HepG2 (cell line): ENCODE results near the gene SEMA3F. TPM values are rescaled to one million over a fixed set of nuclear protein-coding genes. Genes with fewer than 3 reads are reported as not detected.
A peak's percentile ranks its signal among the peaks of the same experiment; 100 is the strongest.

ENCODE experiments used
- ARID2 ChIP-seq: sonication (generic); formaldehyde crosslinking; IDR thresholded peaks from 2 replicates; pipeline ENCODE4 v1.8.1; 2022; ENCODE audit warnings: mild to moderate bottlenecking, missing genetic modification reagents, borderline replicate concordance
- FOXP4 ChIP-seq: sonication (generic); formaldehyde crosslinking; IDR thresholded peaks from 2 replicates; pipeline ENCODE4 v1.4.0; 2020; ENCODE audit warnings: missing genetic modification reagents
- HDAC1 ChIP-seq: sonication (generic); formaldehyde crosslinking; IDR thresholded peaks from 2 replicates; pipeline ENCODE4 v1.5.1; 2020; ENCODE audit warnings: mild to moderate bottlenecking, missing genetic modification reagents
- KDM5A ChIP-seq: fragments of 200-600 bp; sonication (generic); IDR thresholded peaks from 2 replicates; pipeline ENCODE4 v1.7.0; 2018; ENCODE audit warnings: antibody characterized with exemption, mild to moderate bottlenecking, low read length, borderline replicate concordance
- PRMT3 ChIP-seq: sonication (generic); formaldehyde crosslinking; IDR thresholded peaks from 2 replicates; pipeline ENCODE4 v1.8.1; 2022; ENCODE audit warnings: low read depth, mild to moderate bottlenecking, moderate library complexity, missing genetic modification reagents, borderline replicate concordance
- SETDB1 ChIP-seq: sonication (generic); formaldehyde crosslinking; IDR thresholded peaks from 2 replicates; pipeline ENCODE4 v1.5.1; 2020; ENCODE audit warnings: missing genetic modification reagents, mild to moderate bottlenecking, borderline replicate concordance
- STAG1 ChIP-seq: sonication (generic); formaldehyde crosslinking; IDR thresholded peaks from 2 replicates; pipeline ENCODE4 v1.4.0; 2020; ENCODE audit warnings: missing genetic modification reagents
- ZBTB42 ChIP-seq: sonication (generic); formaldehyde crosslinking; IDR thresholded peaks from 2 replicates; pipeline ENCODE4 v1.5.0; 2020; ENCODE audit warnings: mild to moderate bottlenecking, missing genetic modification reagents
- ZFP36L1 ChIP-seq: sonication (generic); formaldehyde crosslinking; IDR thresholded peaks from 2 replicates; pipeline ENCODE4 v1.8.0; 2022; ENCODE audit warnings: mild to moderate bottlenecking, missing genetic modification reagents, moderate library complexity
- ZFX ChIP-seq: sonication (generic); formaldehyde crosslinking; IDR thresholded peaks from 2 replicates; pipeline ENCODE4 v1.4.0; 2020; ENCODE audit warnings: mild to moderate bottlenecking, low read depth, missing genetic modification reagents, moderate library complexity
- ZNF354B ChIP-seq: sonication (generic); formaldehyde crosslinking; IDR thresholded peaks from 2 replicates; pipeline ENCODE4 v1.8.0; 2022; ENCODE audit warnings: mild to moderate bottlenecking, missing genetic modification reagents
- ZNF678 ChIP-seq: sonication (generic); formaldehyde crosslinking; IDR thresholded peaks from 2 replicates; pipeline ENCODE4 v1.4.0; 2020; ENCODE audit warnings: mild to moderate bottlenecking, missing genetic modification reagents
- ZNF7 ChIP-seq: IDR thresholded peaks from 2 replicates; pipeline ENCODE4 v1.6.1; 2016; ENCODE audit warnings: missing biosample characterization, missing genetic modification reagents
- ZNF790 ChIP-seq: sonication (generic); formaldehyde crosslinking; IDR thresholded peaks from 2 replicates; pipeline ENCODE4 v1.8.0; 2022; ENCODE audit warnings: missing genetic modification reagents, mild to moderate bottlenecking, borderline replicate concordance
- ZNF792 ChIP-seq: IDR thresholded peaks from 2 replicates; pipeline ENCODE4 v1.6.1; 2016
- polyA plus RNA-seq, 8 experiments: library from polyadenylated mRNA; depleted of rRNA in 3 of 8; stranded (reverse) in 7 of 8; unstranded in 1 of 8; fragments of >200 nt; fragmentation: Illumina TruSeq in 4 of 8; extraction: Trizol in 4 of 8; gene quantifications; 2 replicates each; pipeline versions ENCODE4 v1.2.1 to v1.2.3, GENCODE V29; 2011 to 2016; ENCODE audit warnings: low read depth in 4 of 8, missing spikeins in 1 of 8, mixed read lengths in 1 of 8; ENCODE audit not compliant: insufficient read depth in 1 of 8
- total RNA-seq, 5 experiments: library from RNA; depleted of rRNA; stranded (reverse); fragments of >200 nt; fragmentation: Illumina TruSeq; extraction: Trizol; gene quantifications; 2 replicates each; pipeline ENCODE4 v1.2.3, GENCODE V29; 2016; ENCODE audit warnings: low read depth in 1 of 5
- TF ChIP-seq, protein P1 (sequence below): sonication (generic); formaldehyde crosslinking; IDR thresholded peaks from 2 replicates; pipeline ENCODE4 v1.4.0; 2020; ENCODE audit warnings: missing genetic modification reagents, borderline replicate concordance
- TF ChIP-seq, protein P2 (sequence below): sonication (generic); formaldehyde crosslinking; IDR thresholded peaks from 2 replicates; pipeline ENCODE4 v1.8.0; 2022; ENCODE audit warnings: mild to moderate bottlenecking, missing genetic modification reagents; ENCODE audit not compliant: insufficient replicate concordance
- TF ChIP-seq, protein P3 (sequence below): fragments of 450-650 bp; IDR thresholded peaks from 2 replicates; pipeline ENCODE4 v1.6.1; 2017; ENCODE audit warnings: mild to moderate bottlenecking
- TF ChIP-seq, protein P4 (sequence below): fragments of 450-650 bp; IDR thresholded peaks from 2 replicates; pipeline ENCODE4 v1.6.1; 2016

SEMA3F gene
- total and polyA plus RNA-seq, 2 of the 13 experiments (the other 11 are each of a cell fraction or from before 2014, with no cell fraction given) = 7.6 to 17.2 TPM

- TF ChIP-seq HDAC1 (CRISPR knock-in tag) (peak; percentile 94), ZBTB42 (CRISPR knock-in tag) (no peak; the same call in 1 of the 2 replicates), ZNF792 (no peak), KDM5A (no peak), PRMT3 (CRISPR knock-in tag) (no peak), STAG1 (CRISPR knock-in tag) (peak; percentile 28; the same call in 1 of the 2 replicates), ZNF678 (CRISPR knock-in tag) (no peak), ARID2 (peak; percentile 79; the same call in 1 of the 2 replicates), SETDB1 (no peak), ZNF7 (CRISPR knock-in tag) (no peak), FOXP4 (CRISPR knock-in tag) (peak; percentile 94), ZNF354B (CRISPR knock-in tag) (0 out of 2 replicates have a peak, but pooled peaks have one; percentile 54), ZNF790 (CRISPR knock-in tag) (no peak; the same call in 1 of the 2 replicates), ZFX (CRISPR knock-in tag) (peak; percentile 88), ZFP36L1 (peak; percentile 63)
- TF ChIP-seq, protein P1, sequence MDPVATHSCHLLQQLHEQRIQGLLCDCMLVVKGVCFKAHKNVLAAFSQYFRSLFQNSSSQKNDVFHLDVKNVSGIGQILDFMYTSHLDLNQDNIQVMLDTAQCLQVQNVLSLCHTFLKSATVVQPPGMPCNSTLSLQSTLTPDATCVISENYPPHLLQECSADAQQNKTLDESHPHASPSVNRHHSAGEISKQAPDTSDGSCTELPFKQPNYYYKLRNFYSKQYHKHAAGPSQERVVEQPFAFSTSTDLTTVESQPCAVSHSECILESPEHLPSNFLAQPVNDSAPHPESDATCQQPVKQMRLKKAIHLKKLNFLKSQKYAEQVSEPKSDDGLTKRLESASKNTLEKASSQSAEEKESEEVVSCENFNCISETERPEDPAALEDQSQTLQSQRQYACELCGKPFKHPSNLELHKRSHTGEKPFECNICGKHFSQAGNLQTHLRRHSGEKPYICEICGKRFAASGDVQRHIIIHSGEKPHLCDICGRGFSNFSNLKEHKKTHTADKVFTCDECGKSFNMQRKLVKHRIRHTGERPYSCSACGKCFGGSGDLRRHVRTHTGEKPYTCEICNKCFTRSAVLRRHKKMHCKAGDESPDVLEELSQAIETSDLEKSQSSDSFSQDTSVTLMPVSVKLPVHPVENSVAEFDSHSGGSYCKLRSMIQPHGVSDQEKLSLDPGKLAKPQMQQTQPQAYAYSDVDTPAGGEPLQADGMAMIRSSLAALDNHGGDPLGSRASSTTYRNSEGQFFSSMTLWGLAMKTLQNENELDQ (CRISPR knock-in tag) = no peak
- TF ChIP-seq, protein P2, sequence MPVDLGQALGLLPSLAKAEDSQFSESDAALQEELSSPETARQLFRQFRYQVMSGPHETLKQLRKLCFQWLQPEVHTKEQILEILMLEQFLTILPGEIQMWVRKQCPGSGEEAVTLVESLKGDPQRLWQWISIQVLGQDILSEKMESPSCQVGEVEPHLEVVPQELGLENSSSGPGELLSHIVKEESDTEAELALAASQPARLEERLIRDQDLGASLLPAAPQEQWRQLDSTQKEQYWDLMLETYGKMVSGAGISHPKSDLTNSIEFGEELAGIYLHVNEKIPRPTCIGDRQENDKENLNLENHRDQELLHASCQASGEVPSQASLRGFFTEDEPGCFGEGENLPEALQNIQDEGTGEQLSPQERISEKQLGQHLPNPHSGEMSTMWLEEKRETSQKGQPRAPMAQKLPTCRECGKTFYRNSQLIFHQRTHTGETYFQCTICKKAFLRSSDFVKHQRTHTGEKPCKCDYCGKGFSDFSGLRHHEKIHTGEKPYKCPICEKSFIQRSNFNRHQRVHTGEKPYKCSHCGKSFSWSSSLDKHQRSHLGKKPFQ (CRISPR knock-in tag) = no peak
- TF ChIP-seq, protein P3, sequence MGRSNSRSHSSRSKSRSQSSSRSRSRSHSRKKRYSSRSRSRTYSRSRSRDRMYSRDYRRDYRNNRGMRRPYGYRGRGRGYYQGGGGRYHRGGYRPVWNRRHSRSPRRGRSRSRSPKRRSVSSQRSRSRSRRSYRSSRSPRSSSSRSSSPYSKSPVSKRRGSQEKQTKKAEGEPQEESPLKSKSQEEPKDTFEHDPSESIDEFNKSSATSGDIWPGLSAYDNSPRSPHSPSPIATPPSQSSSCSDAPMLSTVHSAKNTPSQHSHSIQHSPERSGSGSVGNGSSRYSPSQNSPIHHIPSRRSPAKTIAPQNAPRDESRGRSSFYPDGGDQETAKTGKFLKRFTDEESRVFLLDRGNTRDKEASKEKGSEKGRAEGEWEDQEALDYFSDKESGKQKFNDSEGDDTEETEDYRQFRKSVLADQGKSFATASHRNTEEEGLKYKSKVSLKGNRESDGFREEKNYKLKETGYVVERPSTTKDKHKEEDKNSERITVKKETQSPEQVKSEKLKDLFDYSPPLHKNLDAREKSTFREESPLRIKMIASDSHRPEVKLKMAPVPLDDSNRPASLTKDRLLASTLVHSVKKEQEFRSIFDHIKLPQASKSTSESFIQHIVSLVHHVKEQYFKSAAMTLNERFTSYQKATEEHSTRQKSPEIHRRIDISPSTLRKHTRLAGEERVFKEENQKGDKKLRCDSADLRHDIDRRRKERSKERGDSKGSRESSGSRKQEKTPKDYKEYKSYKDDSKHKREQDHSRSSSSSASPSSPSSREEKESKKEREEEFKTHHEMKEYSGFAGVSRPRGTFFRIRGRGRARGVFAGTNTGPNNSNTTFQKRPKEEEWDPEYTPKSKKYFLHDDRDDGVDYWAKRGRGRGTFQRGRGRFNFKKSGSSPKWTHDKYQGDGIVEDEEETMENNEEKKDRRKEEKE = no peak
- TF ChIP-seq, protein P4, sequence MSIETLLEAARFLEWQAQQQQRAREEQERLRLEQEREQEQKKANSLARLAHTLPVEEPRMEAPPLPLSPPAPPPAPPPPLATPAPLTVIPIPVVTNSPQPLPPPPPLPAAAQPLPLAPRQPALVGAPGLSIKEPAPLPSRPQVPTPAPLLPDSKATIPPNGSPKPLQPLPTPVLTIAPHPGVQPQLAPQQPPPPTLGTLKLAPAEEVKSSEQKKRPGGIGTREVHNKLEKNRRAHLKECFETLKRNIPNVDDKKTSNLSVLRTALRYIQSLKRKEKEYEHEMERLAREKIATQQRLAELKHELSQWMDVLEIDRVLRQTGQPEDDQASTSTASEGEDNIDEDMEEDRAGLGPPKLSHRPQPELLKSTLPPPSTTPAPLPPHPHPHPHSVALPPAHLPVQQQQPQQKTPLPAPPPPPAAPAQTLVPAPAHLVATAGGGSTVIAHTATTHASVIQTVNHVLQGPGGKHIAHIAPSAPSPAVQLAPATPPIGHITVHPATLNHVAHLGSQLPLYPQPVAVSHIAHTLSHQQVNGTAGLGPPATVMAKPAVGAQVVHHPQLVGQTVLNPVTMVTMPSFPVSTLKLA = peak; percentile 34; the same call in 1 of the 2 replicates
Observed at GRCh38 chr3:50208677-50209344, 53.7 kb downstream of the SEMA3F start (continued).
